Left renal pelvis (tissue), 4 donors: Measurements from ENCODE around the gene TRIM10. TPM values are rescaled to one million over a fixed set of nuclear protein-coding genes. Genes with fewer than 3 reads are reported as not detected.
"Not testable (repeated sequence)": the region's sequence is repeated elsewhere in the genome, so short reads cannot be mapped to it uniquely, and the experiment has no call there.

Source experiments
- DNase-seq, 4 donors: peaks; one replicate each; pipeline ENCODE4 v3.0.0-alpha.2; 2013; ENCODE audit warnings: low read depth in 4 of 4, low spot score in 3 of 4
- polyA plus RNA-seq, 4 donors: library from polyadenylated mRNA; unstranded; fragments of 120-200 nt; gene quantifications; one replicate each; pipeline ENCODE4 v1.2.1, GENCODE V29; 2013; ENCODE audit not compliant: insufficient read length in 4 of 4

Gene TRIM10
- polyA plus RNA-seq, 4 donors = 0.45 to 2.6 (median 0.48) TPM

- DNase-seq = peak; percentile 50 to 63 (median 55)
Observed at GRCh38 chr6:30130887-30131862, 29.8 kb downstream of the TRIM10 start.

- DNase-seq = no peak
Observed at GRCh38 chr6:30130179-30130679, 30.8 kb downstream of the TRIM10 start.

- DNase-seq = no peak
Observed at GRCh38 chr6:30129265-30130178, 31.5 kb downstream of the TRIM10 start.

- DNase-seq = no peak
Observed at GRCh38 chr6:30127238-30128093, 33.5 kb downstream of the TRIM10 start.

- DNase-seq = no peak
Observed at GRCh38 chr6:30122515-30122914, 38.5 kb downstream of the TRIM10 start.

- DNase-seq = no peak
Observed at GRCh38 chr6:30121446-30122366, 39.3 kb downstream of the TRIM10 start.

GRCh38 chr6:30118691-30119090, 42.3 kb downstream of the TRIM10 start:
- not testable (repeated sequence) for DNase-seq

- DNase-seq = no peak
Observed at GRCh38 chr6:30116724-30117123, 44.3 kb downstream of the TRIM10 start.

GRCh38 chr6:30113841-30114240, 47.2 kb downstream of the TRIM10 start:
- DNase-seq = no peak

- no peak for DNase-seq
Observed at GRCh38 chr6:30113003-30113759, 47.8 kb downstream of the TRIM10 start, which contains the start of gene TRIM31. TSS of gene TRIM31 (minus strand) at chr6:30113090. CDS start at chr6:30112805, 285 bp downstream.

GRCh38 chr6:30112402-30112994, 48.5 kb downstream of the TRIM10 start:
- DNase-seq = no peak

GRCh38 chr6:30111266-30111856, 49.6 kb downstream of the TRIM10 start:
- no peak for DNase-seq

GRCh38 chr6:30104661-30105060, 56.4 kb downstream of the TRIM10 start:
- DNase-seq = no peak

- DNase-seq = no peak
Observed at GRCh38 chr6:30103872-30104179, 57.2 kb downstream of the TRIM10 start.

- DNase-seq = peak; percentile 71 to 82 (median 75)
Observed at GRCh38 chr6:30102970-30103871, 57.8 kb downstream of the TRIM10 start.

- DNase-seq = no peak
Observed at GRCh38 chr6:30102414-30102969, 58.5 kb downstream of the TRIM10 start.
